Right hindlimb (tissue), 1 donor: ENCODE results near the gene ANXA3.
A peak's percentile ranks its signal among the peaks of the same experiment; 100 is the strongest.
"Not testable (repeated sequence)": the region's sequence is repeated elsewhere in the genome, so short reads cannot be mapped to it uniquely, and the experiment has no call there.

Experiments used
- DNase-seq: peaks from one replicate; pipeline ENCODE4 v3.0.0-alpha.2; 2018

ANXA3 gene

GRCh38 chr4:78581618-78582017, 30.0 kb downstream of the ANXA3 start:
- DNase-seq = no peak

DNA sequence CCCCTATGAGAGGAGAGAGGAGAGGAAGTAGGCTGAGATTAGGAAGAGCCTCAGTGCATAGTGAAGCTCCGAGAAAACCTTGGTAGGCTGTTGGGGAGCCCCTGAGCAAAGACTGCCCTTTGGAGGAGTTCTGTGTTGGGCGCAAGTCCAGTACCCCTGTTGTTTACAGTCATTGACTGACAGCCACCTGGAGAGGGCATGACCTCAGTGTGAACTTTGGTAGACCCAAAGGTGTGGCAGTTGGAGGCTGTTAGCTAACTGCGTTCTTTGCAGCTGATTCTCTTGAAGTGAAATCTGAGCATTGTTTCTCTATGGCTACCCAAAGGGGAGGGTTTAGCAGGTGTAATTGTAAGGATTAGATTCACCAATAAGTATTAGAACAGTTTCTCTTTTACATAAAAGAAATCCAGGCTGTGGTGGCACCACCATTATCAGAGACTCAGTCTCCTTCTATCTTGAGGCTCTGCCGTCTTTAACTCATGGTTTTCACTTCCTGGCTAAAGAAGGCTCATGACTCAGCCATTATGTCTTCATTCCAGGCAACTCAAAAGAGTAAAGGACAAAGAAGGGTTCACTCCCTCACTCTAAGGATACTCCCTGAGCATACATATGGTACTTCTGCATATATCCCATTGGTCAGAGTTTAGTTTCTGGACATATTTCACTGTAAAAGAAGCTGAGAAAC, 33.4 kb downstream of the ANXA3 start:
- DNase-seq = no peak

DNA sequence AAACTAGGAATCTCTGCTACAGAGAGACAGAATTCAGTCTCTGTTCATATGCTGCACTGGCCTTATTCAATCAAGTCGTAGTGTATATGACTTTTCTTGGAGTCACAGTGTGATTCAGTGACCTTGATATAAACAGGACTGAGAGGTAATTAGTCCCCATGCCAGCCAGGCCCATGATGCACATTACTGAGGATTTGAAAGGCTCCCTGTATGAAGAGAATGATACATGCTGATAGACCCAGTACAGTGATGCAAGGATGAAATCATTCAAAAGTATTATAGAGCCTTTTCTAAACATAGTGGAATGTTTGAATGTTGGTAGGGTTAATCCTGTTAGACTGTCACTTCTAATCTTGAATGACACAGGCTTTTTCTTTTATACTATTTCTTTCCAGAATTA, 34.1 kb downstream of the ANXA3 start:
- DNase-seq = no peak

DNA sequence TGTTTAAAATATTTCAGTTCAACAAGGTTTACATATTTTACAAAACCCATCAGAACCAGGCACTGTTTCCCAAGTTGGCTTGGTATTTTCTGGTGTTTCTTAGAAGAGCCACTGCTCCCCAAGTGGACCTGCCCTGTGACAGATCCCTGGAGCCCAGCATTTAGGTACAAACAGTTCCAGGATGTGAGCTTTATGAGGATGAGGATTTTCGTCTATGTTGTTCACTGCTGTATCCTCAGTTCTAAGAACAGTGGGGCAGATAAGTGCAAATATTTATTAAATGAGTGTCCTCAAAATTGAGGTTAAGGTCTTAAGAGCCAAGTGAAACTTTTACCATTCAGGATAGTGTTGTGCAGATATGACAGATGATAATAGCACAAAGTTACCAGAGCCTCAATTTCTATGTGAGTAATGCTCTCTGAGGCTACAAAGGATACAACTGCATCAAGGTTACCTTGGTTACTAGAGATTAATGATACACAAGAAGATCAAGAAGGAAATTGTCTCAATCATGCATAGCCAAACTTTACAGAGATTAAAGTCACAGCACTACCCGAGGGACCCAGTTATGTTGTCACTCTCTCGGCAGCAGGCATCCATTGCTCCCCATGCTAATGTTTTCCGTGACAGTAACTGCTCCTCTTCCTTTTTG, 37.5 kb downstream of the ANXA3 start:
- no peak for DNase-seq

GRCh38 chr4:78591404-78591803, 39.8 kb downstream of the ANXA3 start:
- DNase-seq = no peak

GRCh38 chr4:78592088-78592783, 40.7 kb downstream of the ANXA3 start:
- DNase-seq = no peak

DNA sequence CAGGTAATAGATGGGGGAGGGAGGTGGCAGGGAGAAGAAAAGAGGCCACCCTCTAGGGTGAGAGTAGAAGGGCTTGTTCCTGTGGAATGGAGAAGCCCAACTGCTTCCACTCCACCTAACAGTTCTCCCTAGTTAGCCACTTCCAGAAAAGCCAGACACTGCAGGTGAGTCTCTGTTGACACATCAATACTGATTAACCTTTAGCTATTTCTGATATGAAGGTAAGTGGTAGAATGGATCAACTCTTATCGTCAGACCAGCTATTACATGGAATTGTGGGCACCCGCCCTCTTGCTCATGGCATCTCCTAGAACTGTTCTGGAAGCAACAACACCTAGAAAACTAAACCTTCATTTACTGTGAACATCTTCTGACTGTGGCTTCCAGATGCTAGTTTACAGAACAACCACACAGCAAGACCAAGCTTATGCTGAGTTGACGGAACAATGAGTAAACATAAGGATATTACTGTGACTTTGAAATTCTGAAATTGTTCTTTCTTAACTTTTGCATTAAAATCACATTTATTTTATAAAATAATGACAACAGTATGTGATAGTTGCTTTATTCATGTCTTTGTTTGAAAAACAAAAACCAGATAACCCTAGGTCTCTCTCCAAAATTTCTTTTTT, 44.7 kb downstream of the ANXA3 start:
- no peak for DNase-seq

GRCh38 chr4:78598431-78598830, 46.9 kb downstream of the ANXA3 start:
- not testable (repeated sequence) for DNase-seq

GRCh38 chr4:78599147-78599546, 47.6 kb downstream of the ANXA3 start:
- no peak for DNase-seq

DNA sequence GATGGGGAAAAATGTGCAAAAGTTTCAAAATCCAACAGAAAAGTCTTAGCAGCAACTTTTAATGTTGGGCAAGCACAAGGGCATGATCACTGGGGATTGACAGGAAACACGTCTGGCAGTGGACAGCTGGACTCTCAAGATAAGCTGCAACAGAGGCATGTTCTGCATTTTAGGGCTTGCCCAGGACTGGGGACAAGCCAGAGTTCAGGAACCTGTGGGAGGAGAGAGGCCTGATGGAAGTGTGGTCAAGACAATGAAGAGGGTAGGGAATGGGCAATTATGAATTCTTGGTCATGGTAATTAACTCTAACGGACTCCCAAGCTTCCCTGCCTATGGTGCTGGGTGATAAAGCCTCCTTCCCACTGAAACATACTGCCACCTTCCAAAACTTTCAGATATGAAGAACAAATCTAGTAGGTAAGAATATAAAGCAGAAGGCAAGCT, 48.4 kb downstream of the ANXA3 start:
- no peak for DNase-seq

DNA sequence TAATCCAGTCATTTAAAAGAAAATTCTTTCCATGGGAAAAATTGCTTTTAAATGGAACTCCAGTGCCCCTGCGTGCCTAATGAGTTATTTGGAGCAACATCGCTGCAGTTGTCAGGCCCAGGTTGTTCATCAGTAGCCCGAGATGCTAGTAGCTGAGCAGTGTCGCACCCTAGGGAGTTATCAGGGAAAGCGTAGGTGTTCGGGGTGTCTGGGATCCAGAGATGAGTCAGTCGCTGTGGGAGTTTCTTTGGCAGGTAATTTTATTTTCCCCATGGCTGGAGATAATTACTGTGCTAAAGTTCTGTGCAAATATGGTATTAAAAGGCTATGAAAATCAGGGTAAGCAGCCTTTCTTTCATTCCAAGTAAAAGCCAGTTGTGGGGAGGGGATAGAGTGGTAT, 49.4 kb downstream of the ANXA3 start:
- DNase-seq = peak; percentile 34

GRCh38 chr4:78602334-78602733, 50.8 kb downstream of the ANXA3 start:
- peak; percentile 27 for DNase-seq

GRCh38 chr4:78603384-78603783, 51.8 kb downstream of the ANXA3 start:
- no peak for DNase-seq

- no peak for DNase-seq
Measured at GRCh38 chr4:78604988-78605387, 53.4 kb downstream of the ANXA3 start.

GRCh38 chr4:78606035-78606434, 54.5 kb downstream of the ANXA3 start:
- DNase-seq = no peak

- DNase-seq = no peak
Measured at GRCh38 chr4:78606530-78607095, 55.0 kb downstream of the ANXA3 start.

DNA sequence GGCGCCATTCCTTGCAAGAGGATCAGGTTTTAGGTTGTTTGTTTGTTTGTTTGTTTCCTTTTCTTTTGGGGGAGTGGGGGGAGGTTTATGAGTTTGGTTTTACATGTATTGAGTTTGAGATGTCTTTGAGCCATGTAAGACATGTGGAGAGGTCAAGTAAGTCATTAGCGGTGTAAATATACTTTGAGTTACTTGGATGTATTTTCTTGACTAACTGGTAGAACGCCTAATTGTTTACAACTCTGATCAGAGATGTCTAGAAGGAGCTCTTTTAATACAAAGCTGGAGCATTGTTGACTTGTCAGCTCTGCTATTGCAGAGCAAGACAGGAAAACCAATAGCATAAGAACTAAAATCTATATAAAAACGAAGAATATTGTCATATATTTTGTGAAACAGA, 57.1 kb downstream of the ANXA3 start:
- DNase-seq = no peak

DNA sequence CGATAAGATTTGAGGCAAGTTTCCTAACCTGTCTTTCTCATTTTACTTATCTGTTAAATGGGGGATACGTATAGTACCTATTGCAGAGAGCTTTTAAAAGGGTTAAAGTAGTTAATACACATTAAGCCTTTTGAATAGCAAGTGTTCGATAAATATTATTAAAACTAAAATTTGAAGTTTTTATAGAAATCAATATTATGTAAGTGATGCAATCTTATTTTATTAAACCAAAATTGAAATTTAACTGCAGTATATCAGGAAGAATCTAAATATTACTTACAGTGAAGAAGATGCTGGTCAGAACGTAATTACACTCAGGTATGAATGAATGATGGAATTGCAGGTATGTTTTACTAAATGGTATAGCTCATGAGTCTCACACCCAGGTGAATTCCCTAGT, 58.0 kb downstream of the ANXA3 start:
- DNase-seq = no peak

DNA sequence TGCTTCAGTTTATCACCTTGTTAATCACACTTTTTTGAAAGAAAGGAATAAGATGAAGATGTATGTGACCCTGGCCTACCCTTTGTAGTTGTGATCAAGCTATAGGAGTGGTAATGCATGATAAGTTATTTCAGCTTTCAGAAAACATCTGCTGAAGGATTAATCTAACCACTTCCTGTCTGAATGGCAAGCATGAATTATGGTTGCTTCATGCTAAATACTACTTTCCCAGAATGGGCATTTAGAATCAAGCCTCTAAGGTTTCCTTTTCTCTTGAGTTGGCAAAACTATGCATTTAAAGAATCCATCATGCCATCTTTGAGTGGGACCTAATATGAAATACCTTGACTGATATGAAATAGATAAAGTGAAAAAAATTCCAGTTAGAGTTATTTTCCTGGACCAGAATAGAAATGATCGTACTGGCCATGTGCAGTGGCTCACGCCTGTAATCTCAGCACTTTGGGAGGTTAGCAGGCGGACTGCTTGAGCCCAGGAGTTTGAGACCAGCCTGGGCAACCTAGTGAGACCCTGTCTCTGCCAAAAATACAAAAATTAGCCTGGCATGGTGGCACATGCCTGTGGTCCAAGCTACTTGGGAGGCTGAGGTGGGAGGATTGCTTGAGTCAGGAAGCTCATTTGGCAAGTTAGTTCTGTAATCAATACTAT, 59.1 kb downstream of the ANXA3 start:
- no peak for DNase-seq

- no peak for DNase-seq
Measured at GRCh38 chr4:78611215-78611558, 59.6 kb downstream of the ANXA3 start.

GRCh38 chr4:78612398-78613178, 61.0 kb downstream of the ANXA3 start:
- peak; percentile 42 for DNase-seq
